Measurements from ENCODE around the gene KCNQ5. TPM values are rescaled to one million over a fixed set of nuclear protein-coding genes. Genes with fewer than 3 reads are reported as not detected.

KCNQ5 gene
- total RNA-seq, 6 donors from 2014 or later, result 0.30 to 3.1 (median 0.32) TPM

DNA sequence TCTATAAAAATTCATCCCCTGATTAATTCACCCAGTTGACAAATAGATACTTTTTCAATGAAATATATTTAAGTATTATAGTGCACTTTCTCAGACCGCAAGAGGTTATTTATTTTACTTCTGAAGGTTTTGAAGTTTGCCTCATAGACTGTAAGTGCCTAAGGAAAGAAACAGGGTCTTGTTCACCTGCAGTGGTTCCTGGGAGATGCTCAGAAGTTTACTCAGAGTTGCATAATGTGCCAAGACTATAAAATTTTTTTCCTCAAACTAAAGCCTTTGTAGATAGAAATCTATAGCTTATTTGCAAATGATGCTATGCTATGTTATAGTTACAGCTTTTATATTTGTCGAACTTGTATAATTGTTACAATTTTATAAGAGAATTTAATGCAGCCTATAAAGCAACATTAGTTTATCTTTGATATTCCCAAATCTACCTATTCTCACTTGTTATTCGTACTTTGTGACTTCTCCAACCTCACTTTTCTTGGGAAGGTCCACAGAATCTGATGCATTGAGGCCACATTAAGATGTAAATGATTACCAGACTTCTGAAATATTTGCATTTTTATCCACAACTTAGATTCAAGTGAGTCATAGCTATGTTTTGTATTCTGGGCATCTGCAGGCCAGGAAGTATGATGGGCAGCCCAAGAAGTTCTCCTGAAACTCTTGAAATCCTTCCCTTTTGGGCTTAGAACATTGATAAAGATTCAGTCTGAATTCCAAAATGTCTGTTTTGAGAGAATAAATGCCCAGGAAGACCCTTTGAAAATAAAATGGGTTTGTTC, 35.7 kb downstream of the KCNQ5 start:
- no peak overlapping the region for H3K27ac ChIP-seq
- TF ChIP-seq, protein P1, sequence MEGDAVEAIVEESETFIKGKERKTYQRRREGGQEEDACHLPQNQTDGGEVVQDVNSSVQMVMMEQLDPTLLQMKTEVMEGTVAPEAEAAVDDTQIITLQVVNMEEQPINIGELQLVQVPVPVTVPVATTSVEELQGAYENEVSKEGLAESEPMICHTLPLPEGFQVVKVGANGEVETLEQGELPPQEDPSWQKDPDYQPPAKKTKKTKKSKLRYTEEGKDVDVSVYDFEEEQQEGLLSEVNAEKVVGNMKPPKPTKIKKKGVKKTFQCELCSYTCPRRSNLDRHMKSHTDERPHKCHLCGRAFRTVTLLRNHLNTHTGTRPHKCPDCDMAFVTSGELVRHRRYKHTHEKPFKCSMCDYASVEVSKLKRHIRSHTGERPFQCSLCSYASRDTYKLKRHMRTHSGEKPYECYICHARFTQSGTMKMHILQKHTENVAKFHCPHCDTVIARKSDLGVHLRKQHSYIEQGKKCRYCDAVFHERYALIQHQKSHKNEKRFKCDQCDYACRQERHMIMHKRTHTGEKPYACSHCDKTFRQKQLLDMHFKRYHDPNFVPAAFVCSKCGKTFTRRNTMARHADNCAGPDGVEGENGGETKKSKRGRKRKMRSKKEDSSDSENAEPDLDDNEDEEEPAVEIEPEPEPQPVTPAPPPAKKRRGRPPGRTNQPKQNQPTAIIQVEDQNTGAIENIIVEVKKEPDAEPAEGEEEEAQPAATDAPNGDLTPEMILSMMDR (IDR thresholded peaks at IDR 0.05), result no peak
- TF ChIP-seq POLR2A (IDR thresholded peaks at IDR 0.05) (no peak), EP300 (IDR thresholded peaks at IDR 0.05) (no peak), POLR2AphosphoS5 (IDR thresholded peaks at IDR 0.05) (no peak)
- no peaks in the 10 kb centered on the region for H3K4me1 ChIP-seq
- H3K36me3 ChIP-seq, result no peaks in the 10 kb centered on the region
- H3K4me3 ChIP-seq, result no peak overlapping the region
- H3K27me3 ChIP-seq, result no peaks in the 10 kb centered on the region
- WGBS, 2 donors, result 91 to 94% methylated on average over 3 of the region's 3 CpGs
- no peak for DNase-seq
- no peak for ATAC-seq (ENCODE audit: low FRiP score in 2 of 2)
- no peaks in the 10 kb centered on the region for H3K9me3 ChIP-seq

DNA sequence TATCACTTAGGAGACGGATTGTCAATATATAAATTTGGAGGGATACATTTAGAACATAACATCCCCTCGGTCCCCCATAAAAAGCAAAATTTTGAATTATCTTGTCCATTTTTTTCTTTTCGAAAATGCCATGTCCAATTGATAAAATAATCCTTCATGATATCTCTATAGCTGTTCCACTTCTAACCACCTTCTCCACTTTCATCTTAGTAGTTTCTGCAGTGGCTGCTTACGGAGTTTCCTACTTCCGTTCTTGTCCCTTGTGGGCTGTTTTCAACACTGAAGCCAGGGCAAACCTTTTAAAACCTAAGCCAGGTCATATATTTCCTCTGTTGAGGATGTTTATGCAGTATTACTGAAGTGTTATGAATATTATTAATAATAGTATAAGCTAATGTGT, 37.9 kb downstream of the KCNQ5 start:
- no peak for ATAC-seq (ENCODE audit: low FRiP score in 2 of 2)
- TF ChIP-seq POLR2AphosphoS5 (IDR thresholded peaks at IDR 0.05) (no peak), POLR2A (IDR thresholded peaks at IDR 0.05) (no peak), EP300 (IDR thresholded peaks at IDR 0.05) (no peak)
- TF ChIP-seq, protein P1 (IDR thresholded peaks at IDR 0.05), result no peak

DNA sequence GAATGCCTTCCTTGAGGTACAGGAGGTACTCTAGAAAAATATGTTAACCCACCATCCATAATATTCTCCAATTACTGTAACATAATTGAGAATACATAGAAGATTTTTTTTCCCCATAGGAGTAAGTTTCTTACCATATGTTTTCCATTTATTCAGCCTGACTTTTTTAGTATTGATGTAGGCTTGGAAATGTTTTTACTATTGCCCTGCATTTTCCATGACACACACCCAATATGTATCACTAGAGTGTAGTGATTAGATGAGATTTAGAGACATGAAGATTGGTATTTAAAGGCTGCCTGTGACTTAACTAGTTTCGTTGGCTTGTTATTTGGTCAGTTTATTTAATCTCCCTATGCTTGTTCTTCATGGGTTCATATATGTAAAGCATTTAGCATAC, 39.5 kb downstream of the KCNQ5 start:
- no peaks in the 10 kb centered on the region for H3K36me3 ChIP-seq
- no peak overlapping the region for H3K27ac ChIP-seq
- H3K27me3 ChIP-seq, result no peaks in the 10 kb centered on the region
- H3K9me3 ChIP-seq, result no peaks in the 10 kb centered on the region
- ATAC-seq (ENCODE audit: low FRiP score in 2 of 2), result no peak
- TF ChIP-seq POLR2AphosphoS5 (IDR thresholded peaks at IDR 0.05), result no peak
- no peak for TF ChIP-seq POLR2A (IDR thresholded peaks at IDR 0.05)
- no peak for TF ChIP-seq EP300 (IDR thresholded peaks at IDR 0.05)
- TF ChIP-seq, protein P1 (IDR thresholded peaks at IDR 0.05), result no peak
- no peak overlapping the region for H3K4me3 ChIP-seq
- WGBS, 2 donors, result 70 to 91% methylated on average over 1 of the region's 1 CpG
- DNase-seq, result no peak
- H3K4me1 ChIP-seq, result no peaks in the 10 kb centered on the region

More for the DNA sequence above, 37.9 kb downstream of the KCNQ5 start:
- Histone ChIP-seq H3K36me3 (no peaks in the 10 kb centered on the region), H3K4me3 (no peak overlapping the region), H3K9me3 (no peaks in the 10 kb centered on the region), H3K27ac (no peak overlapping the region), H3K4me1 (no peaks in the 10 kb centered on the region), H3K27me3 (no peaks in the 10 kb centered on the region)
- 90 to 94% methylated on average over 5 of the region's 5 CpGs for WGBS, 2 donors
- DNase-seq, result no peak

DNA sequence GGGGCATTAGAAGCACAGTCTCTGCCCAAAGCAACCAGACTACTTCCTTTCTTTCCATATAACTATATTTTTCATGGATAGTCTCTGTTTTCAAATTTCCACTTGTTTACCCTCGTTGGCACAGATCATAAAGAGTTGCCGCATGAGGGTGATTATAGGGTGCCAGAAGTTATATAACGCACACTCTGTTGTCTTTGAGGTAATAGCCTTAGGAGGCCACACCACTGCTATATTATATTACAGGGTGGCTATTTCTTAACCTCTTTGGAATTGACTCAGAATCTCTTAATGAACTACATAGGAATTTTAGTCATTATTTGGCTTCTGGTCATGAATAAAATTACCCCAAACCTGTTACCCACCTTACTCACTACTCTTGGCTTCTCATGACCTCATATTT, 43.7 kb downstream of the KCNQ5 start:
- DNase-seq, result no peak
- no peaks in the 10 kb centered on the region for H3K4me1 ChIP-seq
- no peak for ATAC-seq (ENCODE audit: low FRiP score in 2 of 2)

More for the DNA sequence above, 43.7 kb downstream of the KCNQ5 start:
- H3K36me3 ChIP-seq, result no peaks in the 10 kb centered on the region
- 89 to 93% methylated on average over 3 of the region's 3 CpGs for WGBS, 2 donors
- TF ChIP-seq EP300 (IDR thresholded peaks at IDR 0.05) (no peak), POLR2A (IDR thresholded peaks at IDR 0.05) (no peak), POLR2AphosphoS5 (IDR thresholded peaks at IDR 0.05) (no peak)
- TF ChIP-seq, protein P1 (IDR thresholded peaks at IDR 0.05), result no peak
- no peak overlapping the region for H3K4me3 ChIP-seq
- H3K9me3 ChIP-seq, result no peaks in the 10 kb centered on the region
- no peaks in the 10 kb centered on the region for H3K27me3 ChIP-seq
- no peak overlapping the region for H3K27ac ChIP-seq
